GM12878 (cell line): ENCODE measurements around the gene COA1. TPM values are rescaled to one million over a fixed set of nuclear protein-coding genes. Genes with fewer than 3 reads are reported as not detected.

Source experiments
- ATAC-seq: fragments of 200-7000 bp; cut with Tn5 transposase; 3 replicates; pipeline ENCODE4 v1.9.1; 2020; ENCODE audit warnings: mild to moderate bottlenecking, moderate library complexity
- BruUV-seq: library from RNA; stranded (reverse); fragments of 400-500 nt; replicated peaks from 2 replicates; lab custom pipeline; 2021; lab: Mats Ljungman, UMichigan
- CTCF ChIA-PET: fragments of 300-600 bp; sonication (Branson Sonifier 250); formaldehyde crosslinking; extraction: SDS; loops from one replicate; lab custom pipeline; 2021; ENCODE audit warnings: inconsistent platforms; lab: Yijun Ruan, JAX
- POLR2A ChIA-PET: fragments of 350-600 bp; formaldehyde crosslinking; extraction: SDS; loops from one replicate; lab custom pipeline; 2021; ENCODE audit warnings: inconsistent platforms; lab: Charles Lee
- RAD21 ChIA-PET: fragments of 300-600 bp; sonication (Branson Sonifier 250); formaldehyde crosslinking; loops from one replicate; lab custom pipeline; 2023; ENCODE audit warnings: antibody characterized with exemption; ENCODE audit not compliant: unreplicated experiment; lab: Charles Lee
- SMC1A ChIA-PET: fragments of 300-600 bp; sonication (Branson Sonifier 250); formaldehyde crosslinking; loops from one replicate; lab custom pipeline; 2023; ENCODE audit not compliant: unreplicated experiment, uncharacterized antibody; lab: Charles Lee
- DNase-seq: peaks from one replicate; pipeline ENCODE4 v3.0.0-alpha.2; 2011; ENCODE audit warnings: low read depth, low spot score
- FAIRE-seq: peaks from 3 replicates; lab custom pipeline; 2011; peaks lifted over from hg19 to GRCh38; lab: Jason Lieb, UNC
- H2AFZ ChIP-seq: 2 replicates; pipeline ENCODE4 v1.6.0; 2011; ENCODE audit warnings: low read depth, low read length, control low read depth; ENCODE audit not compliant: control insufficient read depth
- H3K27ac ChIP-seq: 2 replicates; pipeline ENCODE4 v1.5.1; 2011; ENCODE audit warnings: control low read depth; ENCODE audit not compliant: control insufficient read depth, insufficient read depth
- H3K27me3 ChIP-seq, 2 experiments: replicated peaks in 1 of 2; 2 replicates each; pipeline versions ENCODE4 v1.6.0 to v1.6.1; 2011; ENCODE audit warnings: low read length in 1 of 2; ENCODE audit not compliant: control insufficient read depth in 2 of 2, insufficient read depth in 2 of 2
- H3K36me3 ChIP-seq, 2 experiments: 2 replicates each; pipeline ENCODE4 v1.5.1; 2011; ENCODE audit warnings: low read length in 1 of 2; ENCODE audit not compliant: control insufficient read depth in 2 of 2, insufficient read depth in 2 of 2
- H3K4me1 ChIP-seq: 2 replicates; pipeline ENCODE4 v1.6.1; 2011; ENCODE audit warnings: mild to moderate bottlenecking, low read length, moderate library complexity, mixed read lengths; ENCODE audit not compliant: control insufficient read depth, insufficient read depth
- H3K4me2 ChIP-seq: 2 replicates; pipeline ENCODE4 v1.6.0; 2011; ENCODE audit warnings: control low read depth; ENCODE audit not compliant: control insufficient read depth, insufficient read depth
- H3K4me3 ChIP-seq: fragments of 200-600 bp; sonication (generic); 2 replicates; pipeline ENCODE4 v1.5.1; 2016
- H3K79me2 ChIP-seq: 2 replicates; pipeline ENCODE4 v1.6.0; 2011; ENCODE audit warnings: low read length; ENCODE audit not compliant: control insufficient read depth, insufficient read depth
- H3K9ac ChIP-seq: 2 replicates; pipeline ENCODE4 v1.8.0; 2011; ENCODE audit warnings: low read length, control low read depth, mixed read lengths; ENCODE audit not compliant: control insufficient read depth, insufficient read depth
- H3K9me3 ChIP-seq: replicated peaks from 3 replicates; pipeline ENCODE4 v1.5.1; 2011; ENCODE audit warnings: mild to moderate bottlenecking, low read length; ENCODE audit not compliant: control insufficient read depth, insufficient read depth
- H4K20me1 ChIP-seq: 2 replicates; pipeline ENCODE4 v1.6.0; 2011; ENCODE audit not compliant: control insufficient read depth, insufficient read depth
- CBX5 ChIP-seq: sonication (generic); IDR thresholded peaks from 2 replicates; pipeline ENCODE4 v1.6.1; 2016; ENCODE audit warnings: low read depth, moderate library complexity, mild to moderate bottlenecking, inconsistent platforms
- FOXK2 ChIP-seq: fragments of 450-650 bp; IDR thresholded peaks from 2 replicates; pipeline ENCODE4 v1.6.1; 2017; ENCODE audit warnings: mild to moderate bottlenecking, moderate library complexity
- MEF2B ChIP-seq: fragments of 450-650 bp; IDR thresholded peaks from 2 replicates; pipeline ENCODE4 v1.6.1; 2018; ENCODE audit warnings: mild to moderate bottlenecking, moderate library complexity; ENCODE audit not compliant: partially characterized antibody, poor library complexity, severe bottlenecking
- MTA2 ChIP-seq: fragments of 450-650 bp; IDR thresholded peaks from 2 replicates; pipeline ENCODE4 v1.6.1; 2016; ENCODE audit warnings: low read depth, mild to moderate bottlenecking, moderate library complexity
- NBN ChIP-seq: fragments of 450-650 bp; IDR thresholded peaks from 2 replicates; pipeline ENCODE4 v1.6.1; 2016
- POLR2AphosphoS2 ChIP-seq: IDR thresholded peaks from 2 replicates; pipeline ENCODE4 v1.6.1; 2011; ENCODE audit warnings: low read depth, mild to moderate bottlenecking, low read length, improper control_type of control experiment, moderate library complexity
- POU2F2 ChIP-seq: IDR thresholded peaks from 3 replicates; pipeline ENCODE4 v1.6.1; 2011; ENCODE audit warnings: low read depth, mild to moderate bottlenecking, low read length, borderline replicate concordance
- SUPT20H ChIP-seq: IDR thresholded peaks from 2 replicates; pipeline ENCODE4 v1.6.1; 2011; ENCODE audit warnings: low read depth, mild to moderate bottlenecking, low read length, moderate library complexity, borderline replicate concordance; ENCODE audit not compliant: control insufficient read depth
- ZSCAN29 ChIP-seq: fragments of 450-650 bp; IDR thresholded peaks from 2 replicates; pipeline ENCODE4 v1.6.1; 2017; ENCODE audit warnings: mild to moderate bottlenecking, moderate library complexity
- WGBS: methylation state at CpG from one replicate; pipeline ENCODE4 v1.1.6; 2016; ENCODE audit warnings: low lambda C conversion rate; ENCODE audit not compliant: insufficient replicate concordance, insufficient coverage; ENCODE audit errors: missing lambda C conversion rate; 5-methylcytosine and 5-hydroxymethylcytosine counted together
- in situ Hi-C: fragments of 300-500 bp; cut with MboI; formaldehyde crosslinking; loops from 9 replicates; pipeline ENCODE4 v1.14.3; 2018; ENCODE audit warnings: mixed read lengths
- intact Hi-C: fragments of 100-400 bp; cut with micrococcal nuclease; formaldehyde crosslinking; loops from one replicate; pipeline ENCODE4 v1.14.2; 2022; ENCODE audit not compliant: unreplicated experiment
- polyA plus RNA-seq, 11 experiments: library from polyadenylated mRNA; depleted of rRNA in 4 of 11; unstranded in 6 of 11; stranded (reverse) in 5 of 11; fragments of >200 nt; fragmentation: Nextera tagmentation in 4 of 11; fragmentation: Illumina TruSeq in 1 of 11; extraction: Ambion mirVana in 4 of 11; extraction: Trizol in 1 of 11; gene quantifications; 1 replicate in 1 of 11; 2 replicates in 10 of 11; pipeline versions ENCODE4 v1.2.1 to v1.2.3, GENCODE V29; 2011 to 2016; ENCODE audit warnings: inconsistent platforms in 2 of 11, missing spikeins in 2 of 11, low read depth in 1 of 11
- total RNA-seq, 4 experiments: library from RNA; depleted of rRNA in 3 of 4; stranded (reverse); fragments of >200 nt in 3 of 4; fragmentation: Illumina TruSeq in 1 of 4; extraction: Trizol in 1 of 4; gene quantifications; 2 replicates each; pipeline versions ENCODE4 v1.2.1 to v1.2.3, GENCODE V29; 2013 to 2021
- TF ChIP-seq, protein P1 (sequence below): IDR thresholded peaks from 2 replicates; pipeline ENCODE4 v1.6.1; 2012; ENCODE audit warnings: low read length, inconsistent platforms

COA1 gene
- total and polyA plus RNA-seq, 10 of the 15 experiments (the other 5 are each of a cell fraction or from before 2014, with no cell fraction given): 83.1 to 258 (median 111) TPM

GRCh38 chr7:43691611-43692010 is 37.7 kb downstream of the COA1 start:
- ATAC-seq (no peak; the same call in 1 of the 3 replicates), FAIRE-seq (no peak), DNase-seq (no peak)
- H3K27me3 ChIP-seq: no peaks in the 10 kb centered on the region
- BruUV-seq: no TSS peak
- H3K79me2 ChIP-seq: peaks cover 88% of the 10 kb centered on the region
- no peak overlapping the region for H2AFZ ChIP-seq
- no peak overlapping the region for H3K27ac ChIP-seq
- intact Hi-C loops (no loop called here), in situ Hi-C loops (loop anchor here (10.0 kb wide), 1 partner anchor 107 kb away; the partner anchor contains the start of gene STK17A)
- H3K4me1 ChIP-seq: peaks cover 9% of the 10 kb centered on the region; the same call in 1 of the 2 replicates
- 81% methylated on average over 3 of the region's 3 CpGs for WGBS
- H3K4me3 ChIP-seq: no peak overlapping the region
- ChIA-PET POLR2A (interaction anchor here (1.5 to 2.3 kb wide), 2 partner anchors 40 to 110 kb away, joined by 6 to 8 read pairs; no protein-coding TSS in a partner anchor), SMC1A (interaction anchor here (0.7 to 7.8 kb wide), 8 partner anchors 7 to 113 kb away, joined by 3 to 55 read pairs (median 4); partner anchors contain the start of gene STK17A), CTCF (interaction anchor here (1.8 to 3.2 kb wide), 2 partner anchors 105 to 109 kb away, joined by 10 to 25 read pairs; partner anchors contain the start of gene STK17A), RAD21 (interaction anchor here (1.3 kb wide), 1 partner anchor 109 kb away, joined by 5 read pairs; the partner anchor contains the start of gene STK17A)
- H4K20me1 ChIP-seq: no peaks in the 10 kb centered on the region
- H3K36me3 ChIP-seq: peaks cover 0 to 6% of the 10 kb centered on the region in 2 experiments; a peak in 1 of 4 replicates
- no peak overlapping the region for H3K9ac ChIP-seq
- H3K4me2 ChIP-seq: no peak overlapping the region
- TF ChIP-seq SUPT20H (no peak), MEF2B (no peak), ZSCAN29 (no peak), FOXK2 (no peak), POU2F2 (no peak), CBX5 (no peak), NBN (no peak), POLR2AphosphoS2 (no peak), MTA2 (no peak)
- TF ChIP-seq, protein P1, sequence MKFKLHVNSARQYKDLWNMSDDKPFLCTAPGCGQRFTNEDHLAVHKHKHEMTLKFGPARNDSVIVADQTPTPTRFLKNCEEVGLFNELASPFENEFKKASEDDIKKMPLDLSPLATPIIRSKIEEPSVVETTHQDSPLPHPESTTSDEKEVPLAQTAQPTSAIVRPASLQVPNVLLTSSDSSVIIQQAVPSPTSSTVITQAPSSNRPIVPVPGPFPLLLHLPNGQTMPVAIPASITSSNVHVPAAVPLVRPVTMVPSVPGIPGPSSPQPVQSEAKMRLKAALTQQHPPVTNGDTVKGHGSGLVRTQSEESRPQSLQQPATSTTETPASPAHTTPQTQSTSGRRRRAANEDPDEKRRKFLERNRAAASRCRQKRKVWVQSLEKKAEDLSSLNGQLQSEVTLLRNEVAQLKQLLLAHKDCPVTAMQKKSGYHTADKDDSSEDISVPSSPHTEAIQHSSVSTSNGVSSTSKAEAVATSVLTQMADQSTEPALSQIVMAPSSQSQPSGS: no peak
- peaks cover 15% of the 10 kb centered on the region for H3K9me3 ChIP-seq
